Esophagus mucosa (tissue), 1 donor: Measurements from ENCODE around the gene TRAPPC12. TPM values are rescaled to one million over a fixed set of nuclear protein-coding genes. Genes with fewer than 3 reads are reported as not detected.

Experiments
- ATAC-seq: fragments of 200-7000 bp; cut with Tn5 transposase; one replicate; pipeline ENCODE4 v1.9.1; 2020
- total RNA-seq: library from RNA; stranded (reverse); gene quantifications from one replicate; pipeline ENCODE4 v1.2.4, GENCODE V29; 2023
- donor health status: DM: yes; HTN: yes; CAD: no.

The TRAPPC12 gene
- total RNA-seq, 1 donor from 2014 or later: 61.7 TPM

DNA sequence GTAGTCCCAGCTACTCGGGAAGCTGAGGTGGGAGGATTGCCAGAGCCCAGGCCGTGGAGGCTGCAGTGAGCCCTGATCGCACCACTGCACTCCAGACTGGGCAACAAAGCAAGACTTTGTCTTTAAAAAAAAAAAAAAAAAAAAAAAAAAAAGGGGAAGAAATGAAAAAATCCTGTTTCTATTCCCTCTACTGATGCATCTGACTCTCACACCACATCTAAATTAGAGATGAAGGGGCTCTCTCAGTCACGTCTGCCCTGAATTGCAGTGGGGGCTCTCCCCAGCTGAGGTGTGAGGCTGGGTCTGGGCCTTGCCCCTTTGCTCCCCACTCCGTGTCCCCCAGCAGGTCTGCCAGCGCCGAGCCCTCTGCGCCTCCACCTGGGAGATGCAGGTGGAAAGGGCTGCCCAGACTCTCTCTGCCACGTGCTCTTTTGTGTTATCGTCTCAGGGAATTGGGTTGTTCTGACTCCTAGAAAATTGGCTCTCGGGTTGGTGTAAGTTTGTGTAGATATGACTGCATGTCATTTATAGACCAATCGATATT lies 30.2 kb downstream of the TRAPPC12 start:
- ATAC-seq: no peak

DNA sequence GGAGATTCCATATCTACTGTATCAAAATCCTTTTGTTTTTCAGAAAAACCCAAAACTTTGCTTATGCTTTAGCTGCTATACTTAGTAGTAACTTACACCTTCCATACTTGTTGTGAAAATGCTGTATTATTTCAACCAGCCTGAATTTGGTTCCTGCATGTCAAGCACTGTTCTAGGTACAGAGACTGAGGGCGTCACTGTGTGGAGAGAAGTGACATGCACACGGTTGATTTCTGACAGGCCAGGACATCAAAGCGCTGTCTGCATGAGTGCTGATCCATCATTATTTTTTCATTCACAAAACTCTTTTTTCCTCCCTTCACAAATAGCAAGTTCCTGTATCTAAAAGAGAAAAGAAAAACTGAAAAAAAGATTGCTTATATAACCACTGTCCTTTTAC lies 31.6 kb downstream of the TRAPPC12 start:
- ATAC-seq: no peak

DNA sequence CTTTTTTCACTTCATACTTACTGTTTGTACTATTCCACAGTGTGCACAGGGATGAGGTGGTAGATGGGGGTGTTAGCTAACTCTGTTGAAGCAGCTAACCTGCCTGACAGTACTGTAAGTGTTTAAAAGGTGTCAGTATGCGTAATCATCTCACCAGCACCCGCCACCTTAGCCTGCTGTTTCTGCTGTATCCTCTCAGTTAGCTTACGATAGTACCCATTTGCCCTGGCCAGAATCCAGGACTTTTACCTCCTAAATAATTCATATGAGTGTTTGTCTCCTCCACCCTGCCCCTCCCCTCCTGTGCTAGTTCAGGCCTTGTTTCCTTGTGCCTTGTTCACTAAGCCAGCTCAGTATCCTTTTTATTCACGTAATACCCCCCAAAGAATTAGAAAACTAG lies 34.2 kb downstream of the TRAPPC12 start:
- no peak for ATAC-seq

DNA sequence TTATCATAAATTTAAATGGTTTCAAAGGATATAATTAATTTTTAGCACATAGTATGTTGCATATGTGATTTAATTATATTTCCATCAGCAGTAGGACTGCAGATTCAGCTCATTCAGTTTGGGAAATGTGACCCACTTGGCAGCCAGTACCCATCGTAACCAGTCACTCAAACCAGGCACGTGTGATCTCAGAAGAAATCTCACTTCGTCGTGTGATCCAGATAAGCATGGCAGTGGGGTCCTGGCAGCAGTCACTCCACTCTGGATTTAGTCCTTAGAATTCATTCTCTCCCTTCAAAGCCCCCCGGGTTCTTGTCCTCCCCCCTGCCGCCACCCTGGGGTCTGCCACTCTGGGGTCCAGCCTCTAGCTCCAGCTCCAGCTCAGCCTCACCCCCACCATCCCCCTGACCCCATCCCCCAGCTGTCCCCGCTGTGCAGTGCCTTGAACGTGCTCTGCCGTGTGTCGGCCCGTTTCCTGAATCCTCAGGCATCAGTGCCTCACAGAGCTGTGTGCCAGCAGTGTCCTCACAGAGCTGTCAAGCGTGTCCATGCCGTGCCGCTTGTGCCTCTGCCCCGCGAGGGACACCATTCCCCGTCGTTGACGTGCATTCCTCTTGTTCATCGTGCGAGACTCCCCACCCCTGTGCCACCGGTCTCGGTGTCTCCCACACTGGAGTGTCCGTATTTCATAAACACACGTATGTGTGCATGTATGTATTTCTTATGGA lies 34.8 kb downstream of the TRAPPC12 start:
- ATAC-seq: no peak

DNA sequence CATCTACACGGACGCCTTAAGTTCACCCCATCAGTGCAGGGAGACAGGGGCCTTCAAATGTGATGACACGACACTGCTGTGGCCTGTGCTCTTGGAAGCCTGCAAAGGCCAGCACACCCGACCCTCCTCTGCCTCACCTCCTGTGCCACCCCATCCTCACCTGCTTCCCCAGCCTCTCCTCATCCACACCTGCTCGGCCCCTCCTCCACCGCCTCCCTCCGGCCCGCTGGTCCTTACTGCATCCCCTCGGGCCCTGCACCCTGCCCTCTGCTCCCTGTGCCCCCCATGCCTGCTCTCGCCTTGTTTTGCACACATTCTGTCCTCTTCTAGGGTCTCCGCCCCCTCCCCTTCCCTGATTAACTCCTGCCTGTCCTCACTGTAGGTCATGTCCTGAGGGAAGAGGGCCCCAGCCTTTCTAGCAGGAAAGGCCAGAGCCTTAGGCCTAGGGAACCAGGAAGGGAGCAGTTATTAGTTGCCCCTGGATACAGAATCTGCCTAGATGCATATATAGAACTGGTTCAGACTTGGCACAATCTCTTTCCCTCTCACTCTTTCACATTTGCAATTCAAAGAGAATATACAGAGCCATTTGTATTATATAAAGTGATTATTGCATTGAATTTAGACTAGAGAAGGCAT lies 39.4 kb downstream of the TRAPPC12 start:
- no peak for ATAC-seq

DNA sequence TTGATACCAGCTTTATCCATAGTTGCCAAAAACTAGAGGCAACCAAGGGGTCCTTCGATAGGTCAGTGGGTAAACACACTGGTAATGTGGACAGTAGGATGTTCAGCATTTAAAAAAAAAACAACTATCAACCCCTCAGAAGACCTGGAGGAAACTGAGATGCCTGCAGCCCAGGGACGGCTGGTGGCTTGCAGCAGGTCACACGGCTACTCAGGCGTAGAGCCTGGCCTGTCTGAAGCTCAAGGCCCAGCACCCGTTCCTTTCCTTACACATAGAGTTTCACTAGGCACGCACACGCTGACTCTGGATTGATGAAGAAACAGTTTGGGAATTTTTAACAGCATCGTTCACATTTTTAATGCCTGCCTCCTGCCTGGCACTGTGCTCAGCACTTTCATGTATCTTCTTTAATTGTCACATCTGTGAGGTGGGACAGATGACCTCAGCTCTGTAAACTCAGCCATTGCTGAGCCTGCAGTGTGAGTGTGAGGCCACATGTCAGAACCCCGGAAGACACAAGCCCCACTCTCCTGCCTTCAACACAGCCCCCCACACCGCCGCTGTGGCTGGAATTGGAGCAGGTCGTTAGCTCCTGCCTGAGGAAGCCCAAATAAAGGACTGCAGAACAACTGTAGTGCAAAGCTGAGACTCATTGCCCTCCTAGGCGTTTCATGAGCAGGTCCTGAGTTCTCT lies 40.7 kb downstream of the TRAPPC12 start:
- no peak for ATAC-seq

DNA sequence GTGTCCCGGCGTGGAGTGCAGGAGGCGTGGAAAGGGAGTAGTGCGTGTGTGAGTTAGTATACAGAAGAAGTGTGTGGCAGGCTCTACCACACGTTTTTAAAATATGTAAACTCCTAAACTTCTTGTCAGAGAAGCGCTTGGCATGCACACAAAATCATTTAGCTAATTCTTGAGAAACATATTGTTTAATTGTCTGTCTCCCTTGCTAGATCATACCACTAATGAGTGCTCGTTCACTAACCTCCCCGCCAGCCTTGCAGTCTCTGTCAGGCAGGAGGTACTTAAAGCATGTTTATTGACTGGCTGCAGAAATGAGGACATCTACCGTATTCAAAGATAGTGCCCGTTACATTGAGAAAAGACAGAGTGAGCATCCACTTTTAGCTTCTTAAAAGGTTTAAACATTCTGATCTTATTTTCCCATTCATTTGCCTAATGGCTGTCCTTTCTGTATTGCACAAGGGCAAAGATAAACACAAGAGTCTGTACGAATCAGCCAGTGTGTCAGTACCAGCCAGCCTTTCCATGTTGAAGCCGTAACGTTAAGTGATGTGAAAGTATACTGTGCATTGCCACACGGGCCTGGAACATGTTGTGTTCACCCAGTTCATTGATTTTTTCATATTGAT lies 41.4 kb downstream of the TRAPPC12 start:
- no peak for ATAC-seq

DNA sequence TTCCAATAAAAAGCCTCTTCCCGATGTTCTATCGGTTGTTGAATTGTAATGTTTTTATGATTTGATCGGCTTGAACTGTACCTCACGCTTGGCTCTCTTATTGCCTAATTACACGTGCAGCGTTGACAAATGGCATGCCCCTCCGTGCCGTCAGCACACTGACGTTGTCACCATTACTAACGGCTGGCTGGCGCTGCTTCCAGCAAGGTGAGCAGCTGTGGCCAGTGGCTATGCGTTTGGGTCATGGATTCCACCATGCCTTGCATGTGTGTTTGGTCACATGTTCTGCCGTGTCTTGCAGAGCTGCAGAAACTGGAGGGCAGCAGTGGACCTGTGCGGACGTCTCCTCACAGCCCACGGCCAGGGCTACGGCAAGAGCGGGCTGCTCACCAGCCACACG lies 42.1 kb downstream of the TRAPPC12 start:
- ATAC-seq: no peak

DNA sequence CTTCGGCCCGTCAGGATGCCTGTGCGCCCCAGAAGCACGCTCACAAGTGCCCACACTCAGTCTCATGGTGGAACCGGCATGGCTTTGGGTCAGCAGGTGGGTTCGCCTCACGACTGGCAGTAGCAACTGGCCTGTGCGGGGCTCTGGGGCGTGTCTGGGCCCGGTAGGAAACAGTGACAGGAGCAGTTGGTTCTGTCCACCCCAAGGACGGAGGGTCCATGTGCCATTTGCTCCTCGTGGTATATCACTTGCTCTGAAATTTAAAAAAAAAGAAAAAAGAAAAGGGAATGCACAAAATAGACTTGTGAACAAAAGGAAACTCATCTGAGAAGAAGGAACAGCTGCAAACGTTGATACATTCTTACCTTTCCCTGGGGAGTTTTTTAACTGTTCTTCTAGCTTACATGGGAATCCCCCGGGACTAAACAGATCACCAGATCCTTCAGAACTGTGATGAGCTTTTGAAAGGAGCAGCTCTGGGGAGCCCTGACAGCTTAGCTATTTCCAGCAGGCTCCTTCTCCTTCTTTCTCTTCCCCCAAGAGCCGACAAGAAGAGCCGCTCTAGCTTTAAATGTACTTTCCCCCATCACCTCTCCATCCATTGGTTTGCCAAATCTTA lies 42.8 kb downstream of the TRAPPC12 start:
- no peak for ATAC-seq

DNA sequence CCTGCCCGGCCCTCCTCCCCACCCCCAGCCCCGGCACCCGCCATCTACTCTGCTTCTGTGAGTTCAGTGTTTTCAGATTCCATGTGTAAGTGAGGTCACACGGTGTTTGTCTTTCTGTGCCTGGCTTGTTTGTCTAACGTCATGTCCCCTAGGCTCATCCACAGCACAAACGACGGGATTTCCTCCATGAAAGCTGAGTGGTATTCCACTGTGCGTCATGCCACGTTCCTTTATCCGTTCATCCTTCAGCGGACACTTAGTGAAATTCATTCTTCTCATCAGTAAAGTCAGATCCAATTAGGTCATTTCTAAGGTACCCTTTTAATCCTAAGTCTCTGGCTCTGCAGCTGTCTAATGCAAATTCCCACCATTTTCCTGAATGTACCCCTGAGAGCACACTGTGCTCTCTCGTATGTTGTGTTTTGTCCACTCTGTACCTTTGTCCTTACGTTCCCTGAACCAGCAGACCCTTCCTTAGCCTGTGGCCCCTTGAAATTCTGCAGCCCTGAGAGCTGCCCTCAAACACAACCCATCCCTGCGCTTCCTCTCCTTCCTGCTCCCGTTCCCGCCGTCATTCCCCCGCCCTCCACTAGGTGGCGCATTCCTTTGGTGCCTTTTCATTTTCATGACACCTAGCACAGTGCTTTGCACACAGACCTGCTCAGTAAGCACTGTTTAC lies 44.1 kb downstream of the TRAPPC12 start:
- peak; percentile 70 for ATAC-seq

DNA sequence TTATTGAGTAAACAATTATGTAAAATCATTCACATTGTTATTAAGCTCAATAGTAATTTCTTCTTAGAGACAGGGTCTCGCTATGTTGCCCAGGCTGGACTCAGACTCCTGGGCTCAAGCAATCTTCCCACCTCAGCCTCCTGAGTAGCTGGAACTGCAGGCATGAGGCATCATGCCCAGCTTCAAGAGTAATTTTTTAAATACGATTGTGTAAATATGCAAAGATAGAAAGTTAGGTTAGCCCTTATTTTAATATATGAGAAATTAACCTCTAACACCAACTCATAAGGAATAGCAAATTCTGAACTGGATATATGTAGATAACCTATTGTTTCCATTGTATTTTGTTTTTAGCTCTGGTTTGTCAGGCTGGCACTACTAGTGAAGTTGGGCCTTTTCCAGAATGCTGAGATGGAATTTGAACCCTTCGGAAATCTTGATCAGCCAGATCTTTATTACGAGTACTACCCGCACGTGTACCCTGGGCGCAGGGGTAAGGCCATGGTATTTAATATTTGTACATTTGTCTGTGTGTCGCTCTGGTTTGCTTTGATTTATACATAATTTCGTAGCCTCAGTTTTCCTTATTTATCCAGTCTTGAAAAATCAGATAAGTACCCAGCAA lies 44.8 kb downstream of the TRAPPC12 start:
- ATAC-seq: no peak

DNA sequence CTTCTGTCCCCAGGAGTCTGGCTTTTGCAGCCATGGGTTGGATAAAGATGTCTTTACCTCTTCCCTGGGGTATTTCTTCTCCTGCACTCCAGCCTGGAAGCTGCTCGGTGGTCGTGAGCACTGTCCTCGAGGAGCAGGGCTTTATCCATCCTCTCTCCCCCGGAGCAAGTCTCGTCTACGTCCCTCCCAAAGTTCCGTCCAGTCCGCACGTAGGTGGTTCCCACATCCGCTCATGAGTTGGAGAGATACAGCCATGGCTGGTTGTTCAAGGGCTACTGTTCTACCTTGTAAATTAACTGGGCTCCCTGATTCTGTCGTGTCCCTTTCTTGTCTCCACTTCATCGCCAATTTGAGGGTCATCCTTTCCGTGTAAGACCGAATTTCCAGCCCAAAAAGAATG lies 47.1 kb downstream of the TRAPPC12 start:
- ATAC-seq: no peak

DNA sequence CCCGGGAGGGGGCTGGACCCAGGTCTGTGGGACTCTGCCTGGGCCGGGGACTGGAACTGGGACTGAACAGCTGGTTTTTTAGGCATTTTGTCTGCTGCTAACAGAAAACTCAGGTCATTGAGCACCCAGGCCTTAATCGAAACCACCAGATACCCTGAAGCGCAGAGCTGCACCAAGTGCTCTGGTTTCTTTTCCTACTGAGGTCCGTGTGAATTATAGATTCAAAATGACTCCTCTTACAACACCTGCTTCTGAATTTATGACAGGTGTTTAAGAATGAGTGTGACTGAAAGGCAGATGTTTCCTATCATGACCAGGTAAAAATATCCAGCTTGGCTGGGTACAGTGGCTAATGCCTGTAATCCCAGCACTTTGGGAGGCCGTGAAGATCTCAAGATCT lies 47.8 kb downstream of the TRAPPC12 start:
- ATAC-seq: no peak

DNA sequence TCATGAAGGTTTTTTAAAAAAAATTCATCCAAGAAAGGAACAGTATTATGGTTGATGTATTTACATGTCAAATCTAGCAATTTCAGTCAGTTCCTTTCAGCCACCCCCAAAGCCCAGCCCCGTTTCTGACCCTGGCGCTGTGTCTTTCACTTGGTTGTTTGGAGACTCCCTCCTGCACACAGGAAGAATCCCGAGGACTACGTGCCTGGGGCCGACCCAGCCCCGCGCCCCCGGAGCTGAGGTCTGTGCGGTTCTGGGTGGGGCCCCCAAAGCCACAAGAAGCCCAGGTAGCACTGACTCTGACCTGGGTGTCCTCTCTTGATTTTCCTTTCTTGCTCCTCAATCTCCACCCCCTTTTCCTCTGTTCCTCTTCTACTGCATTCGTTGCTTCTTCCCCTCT lies 49.1 kb downstream of the TRAPPC12 start:
- no peak for ATAC-seq

DNA sequence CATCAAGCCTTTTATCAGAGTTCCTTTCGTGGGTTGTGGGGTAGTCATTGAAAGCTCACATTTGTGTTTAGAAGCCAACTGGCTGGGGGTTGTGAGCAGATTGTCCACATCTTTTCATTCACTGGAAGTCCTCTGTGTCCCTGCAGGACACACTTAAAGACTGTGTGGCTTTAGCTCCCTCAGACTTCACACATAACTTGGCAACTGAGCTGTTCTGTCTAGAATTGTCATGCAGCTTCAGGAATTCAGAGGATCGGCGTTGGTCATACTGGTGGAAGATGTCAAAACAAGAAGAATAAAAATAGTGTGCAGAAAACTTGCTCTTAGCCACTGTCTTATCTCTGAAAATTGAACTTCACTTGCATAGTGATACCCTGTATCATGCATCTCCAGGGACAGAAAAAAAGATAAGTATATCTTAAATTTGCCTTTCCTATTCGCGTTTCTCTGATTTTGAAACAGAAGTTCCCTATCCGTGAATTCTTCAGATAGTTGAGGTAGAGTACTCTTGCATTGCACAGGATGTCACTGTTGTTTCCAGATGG lies 49.6 kb downstream of the TRAPPC12 start:
- ATAC-seq: no peak

DNA sequence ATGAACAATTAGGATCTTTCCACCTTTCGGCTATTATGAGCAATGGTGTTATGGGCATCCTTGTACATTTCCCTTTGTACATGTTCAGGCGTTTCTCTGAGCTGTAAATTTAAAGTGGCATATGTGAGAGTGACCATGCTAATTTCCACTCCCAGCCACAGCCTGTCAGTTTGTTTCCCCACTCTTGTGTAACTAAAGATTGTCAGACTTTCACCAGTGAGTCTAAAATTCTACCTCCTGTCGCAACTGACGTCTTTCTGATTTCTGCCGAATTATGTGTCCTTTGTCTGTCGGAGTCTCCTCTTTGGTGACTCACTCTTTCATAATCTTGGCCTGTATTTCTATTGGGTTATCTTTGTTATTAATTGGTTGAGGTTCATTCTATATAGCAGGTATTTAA lies 50.7 kb downstream of the TRAPPC12 start:
- peak; percentile 38 for ATAC-seq

DNA sequence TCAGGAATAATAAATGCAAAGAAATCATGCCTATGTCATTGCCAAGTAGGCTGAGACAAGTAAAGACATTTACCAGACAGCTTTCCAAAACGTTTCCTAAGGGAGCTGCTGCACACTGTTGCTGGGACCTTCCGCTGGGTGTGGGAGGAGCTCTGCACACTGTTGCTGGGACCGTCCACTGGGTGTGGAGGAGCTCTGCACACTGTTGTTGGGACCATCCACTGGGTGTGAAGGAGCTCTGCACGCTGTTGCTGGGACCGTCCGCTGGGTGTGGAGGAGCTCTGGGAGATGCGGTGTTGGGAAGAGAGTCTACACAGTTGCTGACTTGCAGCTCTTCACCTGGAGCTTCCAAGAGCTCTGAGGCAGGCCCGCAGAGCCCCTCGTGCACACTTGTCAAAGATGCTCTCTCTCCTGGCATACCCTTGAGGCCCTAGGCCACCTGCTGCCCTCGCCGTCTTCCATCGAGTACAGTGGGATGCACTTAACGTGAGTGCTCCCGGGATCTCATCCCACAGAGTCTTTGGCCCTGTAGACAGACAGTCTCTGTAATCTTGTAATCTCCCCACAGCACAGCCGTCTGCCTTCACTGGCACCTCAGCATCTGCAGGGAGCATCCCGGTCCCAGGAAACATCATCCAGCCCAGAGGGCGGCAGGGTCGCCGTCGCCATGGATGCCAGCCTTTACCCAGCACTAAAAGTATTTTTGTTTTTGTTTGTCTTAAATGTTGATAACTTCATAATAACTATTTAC lies 51.4 kb downstream of the TRAPPC12 start:
- ATAC-seq: peak; percentile 31

DNA sequence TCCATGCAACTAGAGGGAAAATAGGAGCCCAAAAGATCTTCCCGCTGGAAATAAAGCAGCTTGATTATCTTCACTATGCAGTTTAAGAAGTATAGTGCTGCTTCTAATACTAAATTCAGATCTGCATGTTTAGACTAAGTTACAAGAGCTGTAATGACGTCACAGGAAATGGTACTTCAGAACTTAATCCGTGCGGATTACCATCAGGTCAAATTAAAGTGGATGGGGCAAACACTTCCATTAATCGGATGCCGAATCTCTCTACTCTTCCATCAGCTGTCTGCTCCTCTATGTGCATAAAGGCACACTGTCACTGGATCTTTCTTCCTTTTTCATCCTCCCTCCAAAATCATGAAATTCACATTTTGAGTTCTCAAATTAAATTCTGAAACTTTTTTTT lies 52.6 kb downstream of the TRAPPC12 start:
- ATAC-seq: no peak

DNA sequence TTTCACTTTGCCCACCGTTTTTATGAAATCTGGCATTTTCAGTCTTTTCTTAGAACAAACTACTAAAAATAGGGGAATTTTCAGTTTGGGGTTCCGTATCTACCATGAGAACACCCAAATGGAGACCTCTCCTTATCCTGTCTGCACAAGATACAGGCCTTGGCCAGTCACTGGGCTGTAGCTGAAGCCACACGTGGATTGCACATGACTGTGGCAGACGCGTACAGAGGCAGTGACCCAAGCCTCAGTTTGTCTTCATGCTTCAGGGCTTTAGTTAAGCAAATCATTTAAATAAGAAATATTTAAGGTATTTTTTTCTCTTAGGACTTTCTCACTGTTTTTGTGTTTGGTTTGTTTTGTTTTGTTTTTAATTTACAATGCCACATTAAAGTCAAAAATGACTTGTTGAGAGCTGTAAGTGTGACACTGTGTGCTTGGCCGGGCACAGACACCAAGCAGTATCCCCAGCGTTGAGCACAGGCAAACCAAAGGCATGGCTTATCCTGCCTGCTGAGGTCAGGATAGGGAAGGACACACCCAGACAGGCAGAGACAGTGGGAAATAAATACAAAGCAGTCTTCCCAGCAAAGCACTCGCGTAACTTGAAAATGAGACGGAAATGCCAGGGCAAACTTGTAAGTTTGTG lies 53.3 kb downstream of the TRAPPC12 start:
- ATAC-seq: no peak

DNA sequence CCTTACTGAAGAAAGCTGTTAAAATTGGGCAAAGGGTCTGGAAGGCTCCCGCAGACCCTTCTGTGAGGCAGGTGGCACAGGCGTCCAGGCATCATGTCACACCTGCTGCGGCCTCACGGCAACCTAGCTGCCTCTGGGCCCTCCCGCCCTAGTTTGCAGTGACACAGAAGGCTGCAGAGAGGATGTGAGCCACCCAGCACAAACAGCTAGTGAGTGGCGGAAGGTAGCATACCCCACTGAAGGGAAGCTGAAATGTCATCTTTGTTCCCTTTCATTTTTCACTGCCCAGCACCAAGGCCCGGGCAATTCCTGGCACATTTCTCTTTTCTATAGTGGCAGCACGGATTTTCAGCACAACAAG lies 53.8 kb downstream of the TRAPPC12 start:
- no peak for ATAC-seq
